Measurements from ENCODE around the gene TMEM119. TPM values are rescaled to one million over a fixed set of nuclear protein-coding genes. Genes with fewer than 3 reads are reported as not detected.

The TMEM119 gene
- total RNA-seq, 1 experiment from 2014 or later: not detected

DNA sequence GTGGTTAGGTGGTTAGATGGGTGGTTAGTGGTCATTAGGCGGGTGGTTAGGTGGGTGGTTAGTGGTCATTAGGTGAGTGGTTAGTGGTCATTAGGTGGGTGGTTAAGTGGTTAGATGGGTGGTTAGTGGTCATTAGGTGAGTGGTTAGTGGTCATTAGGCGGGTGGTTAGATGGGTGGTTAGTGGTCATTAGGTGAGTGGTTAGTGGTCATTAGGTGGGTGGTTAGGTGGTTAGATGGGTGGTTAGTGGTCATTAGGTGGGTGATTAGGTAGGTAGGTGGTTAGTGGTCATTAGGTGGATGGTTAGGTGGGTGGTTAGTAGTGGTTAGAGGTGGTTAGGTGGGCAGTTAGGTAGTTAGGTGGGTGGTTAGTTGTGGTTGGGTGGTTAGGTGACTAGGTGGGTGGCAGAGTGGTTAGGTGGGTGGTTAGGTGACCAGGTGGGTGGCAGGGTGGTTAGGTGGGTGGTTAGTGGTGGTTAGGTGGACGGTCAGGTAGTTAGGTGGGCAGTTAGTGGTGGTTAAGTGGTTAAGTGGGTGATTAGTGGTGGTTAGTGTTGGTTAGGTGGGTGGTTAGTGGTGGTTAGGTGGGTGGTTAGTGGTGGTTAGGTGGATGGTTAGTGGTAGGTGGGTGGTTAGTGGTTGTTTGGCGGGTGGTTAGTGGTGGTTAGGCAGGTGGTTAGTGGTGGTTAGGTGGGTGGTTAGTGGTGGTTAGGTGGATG is 8.0 kb upstream of the TMEM119 start:
- ChIA-PET POLR2A (ENCODE audit: low non-redundant PET) (no interaction called here), CTCF (no interaction called here)
- Histone ChIP-seq H3K36me3 (ENCODE audit: insufficient read depth, low read length, poor library complexity, severe bottlenecking) (no peaks in the 10 kb centered on the region), H3K4me1 (ENCODE audit: insufficient read depth, low read length, poor library complexity, severe bottlenecking) (peaks cover 7% of the 10 kb centered on the region), H3K9me3 (ENCODE audit: low read depth, low read length, poor library complexity, severe bottlenecking) (no peaks in the 10 kb centered on the region), H3K27me3 (replicated peaks; ENCODE audit: insufficient read depth, low read depth, low read length, poor library complexity) (no peaks in the 10 kb centered on the region), H3K4me3 (ENCODE audit: low read depth, low read length, poor library complexity, severe bottlenecking) (no peak overlapping the region), H3K27ac (ENCODE audit: low read depth, low read length, poor library complexity, severe bottlenecking) (no peak overlapping the region)
- intact Hi-C loops (cut with micrococcal nuclease; ENCODE audit: unreplicated experiment): no loop called here
- no peak for DNase-seq (ENCODE audit: low spot score)
- BruUV-seq (replicated peaks): no TSS peak
- no peak for TF ChIP-seq EZH2 (IDR thresholded peaks at IDR 0.05; ENCODE audit: borderline replicate concordance, low read depth, low read length, poor library complexity, severe bottlenecking)
- TF ChIP-seq, protein P1, sequence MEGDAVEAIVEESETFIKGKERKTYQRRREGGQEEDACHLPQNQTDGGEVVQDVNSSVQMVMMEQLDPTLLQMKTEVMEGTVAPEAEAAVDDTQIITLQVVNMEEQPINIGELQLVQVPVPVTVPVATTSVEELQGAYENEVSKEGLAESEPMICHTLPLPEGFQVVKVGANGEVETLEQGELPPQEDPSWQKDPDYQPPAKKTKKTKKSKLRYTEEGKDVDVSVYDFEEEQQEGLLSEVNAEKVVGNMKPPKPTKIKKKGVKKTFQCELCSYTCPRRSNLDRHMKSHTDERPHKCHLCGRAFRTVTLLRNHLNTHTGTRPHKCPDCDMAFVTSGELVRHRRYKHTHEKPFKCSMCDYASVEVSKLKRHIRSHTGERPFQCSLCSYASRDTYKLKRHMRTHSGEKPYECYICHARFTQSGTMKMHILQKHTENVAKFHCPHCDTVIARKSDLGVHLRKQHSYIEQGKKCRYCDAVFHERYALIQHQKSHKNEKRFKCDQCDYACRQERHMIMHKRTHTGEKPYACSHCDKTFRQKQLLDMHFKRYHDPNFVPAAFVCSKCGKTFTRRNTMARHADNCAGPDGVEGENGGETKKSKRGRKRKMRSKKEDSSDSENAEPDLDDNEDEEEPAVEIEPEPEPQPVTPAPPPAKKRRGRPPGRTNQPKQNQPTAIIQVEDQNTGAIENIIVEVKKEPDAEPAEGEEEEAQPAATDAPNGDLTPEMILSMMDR (conservative IDR thresholded peaks at IDR 0.05; ENCODE audit: low read depth, low read length): no peak

DNA sequence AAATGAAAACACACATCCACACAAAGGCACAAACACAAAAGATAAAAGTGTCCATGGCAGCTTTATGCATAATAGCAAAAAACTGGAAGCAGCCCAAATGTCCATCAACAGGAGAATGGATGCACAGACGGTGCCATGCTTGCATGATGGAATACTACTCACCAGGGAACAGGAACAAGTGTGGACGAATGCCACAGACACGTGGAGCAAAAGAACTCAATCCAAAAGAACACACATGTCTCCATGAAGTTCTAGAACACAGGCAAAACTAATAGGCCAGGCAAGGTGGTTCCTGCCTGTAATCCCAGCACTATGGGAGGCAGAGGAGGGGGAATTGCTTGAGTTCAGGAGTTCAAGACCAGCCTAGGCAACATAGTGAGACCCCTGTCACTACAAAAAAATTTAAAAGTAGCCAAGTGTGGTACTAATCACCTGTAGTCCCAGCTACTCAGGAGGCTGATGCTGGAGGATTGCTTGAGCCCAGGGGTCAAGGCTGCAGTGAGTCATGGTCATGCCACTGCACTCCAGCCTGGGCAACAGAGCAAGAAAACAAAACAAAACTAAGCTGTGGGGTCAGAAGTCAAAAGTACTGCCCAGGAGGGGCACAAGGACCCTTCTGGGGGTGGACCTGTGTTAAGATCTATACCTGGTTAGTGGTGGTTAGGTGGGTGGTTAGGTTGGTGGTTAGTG is 7.3 kb upstream of the TMEM119 start:
- Histone ChIP-seq H3K27me3 (replicated peaks; ENCODE audit: insufficient read depth, low read depth, low read length, poor library complexity) (no peaks in the 10 kb centered on the region), H3K36me3 (ENCODE audit: insufficient read depth, low read length, poor library complexity, severe bottlenecking) (no peaks in the 10 kb centered on the region), H3K9me3 (ENCODE audit: low read depth, low read length, poor library complexity, severe bottlenecking) (no peaks in the 10 kb centered on the region), H3K27ac (ENCODE audit: low read depth, low read length, poor library complexity, severe bottlenecking) (no peak overlapping the region), H3K4me1 (ENCODE audit: insufficient read depth, low read length, poor library complexity, severe bottlenecking) (peaks cover 7% of the 10 kb centered on the region), H3K4me3 (ENCODE audit: low read depth, low read length, poor library complexity, severe bottlenecking) (no peak overlapping the region)
- TF ChIP-seq EZH2 (IDR thresholded peaks at IDR 0.05; ENCODE audit: borderline replicate concordance, low read depth, low read length, poor library complexity, severe bottlenecking): no peak
- TF ChIP-seq, protein P1 (conservative IDR thresholded peaks at IDR 0.05; ENCODE audit: low read depth, low read length): no peak
- no TSS peak for BruUV-seq (replicated peaks)
- intact Hi-C loops (cut with micrococcal nuclease; ENCODE audit: unreplicated experiment): no loop called here
- CTCF ChIA-PET: no interaction called here
- no peak for DNase-seq (ENCODE audit: low spot score)
- POLR2A ChIA-PET (ENCODE audit: low non-redundant PET): no interaction called here

DNA sequence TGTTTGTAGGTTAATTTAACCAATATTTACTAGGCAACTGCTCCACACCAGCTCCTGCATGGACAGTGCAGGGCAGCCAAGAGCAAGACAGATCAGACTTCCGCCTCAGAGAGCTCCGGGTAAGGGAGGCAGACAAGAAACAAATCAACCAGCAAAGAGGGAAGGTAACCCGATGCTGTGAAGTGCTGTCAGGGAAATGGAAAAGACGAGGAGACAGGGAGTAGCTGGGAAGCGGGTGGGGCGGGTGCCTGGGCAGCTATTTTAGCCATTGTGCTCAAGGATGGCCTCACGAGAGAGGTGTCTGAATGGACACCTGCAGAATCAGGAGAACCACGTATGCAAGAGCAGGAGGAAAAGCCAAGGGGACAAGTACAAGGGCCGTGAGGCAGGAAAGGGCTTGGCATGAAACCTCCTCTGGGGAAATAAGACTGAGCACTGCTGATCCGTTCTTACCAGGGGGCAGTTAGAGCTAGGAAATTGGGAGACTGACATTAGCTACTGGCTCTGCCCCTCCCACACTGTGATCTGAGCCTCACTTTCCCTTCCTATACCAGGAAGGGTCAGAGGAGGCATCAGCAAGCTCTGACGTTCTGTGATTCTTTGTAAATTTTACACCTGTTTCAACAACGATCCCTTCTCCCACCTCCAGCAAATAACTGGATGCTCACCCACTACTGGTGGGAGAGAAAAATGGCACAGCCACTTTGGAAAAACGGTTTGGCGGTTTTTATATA is 6.5 kb upstream of the TMEM119 start:
- Histone ChIP-seq H3K4me1 (ENCODE audit: insufficient read depth, low read length, poor library complexity, severe bottlenecking) (peaks cover under 1% of the 10 kb centered on the region), H3K36me3 (ENCODE audit: insufficient read depth, low read length, poor library complexity, severe bottlenecking) (no peaks in the 10 kb centered on the region), H3K27me3 (replicated peaks; ENCODE audit: insufficient read depth, low read depth, low read length, poor library complexity) (no peaks in the 10 kb centered on the region), H3K27ac (ENCODE audit: low read depth, low read length, poor library complexity, severe bottlenecking) (no peak overlapping the region), H3K9me3 (ENCODE audit: low read depth, low read length, poor library complexity, severe bottlenecking) (no peaks in the 10 kb centered on the region), H3K4me3 (ENCODE audit: low read depth, low read length, poor library complexity, severe bottlenecking) (no peak overlapping the region)
- DNase-seq (ENCODE audit: low spot score): no peak
- POLR2A ChIA-PET (ENCODE audit: low non-redundant PET): no interaction called here
- BruUV-seq (replicated peaks): no TSS peak
- TF ChIP-seq, protein P1 (conservative IDR thresholded peaks at IDR 0.05; ENCODE audit: low read depth, low read length): no peak
- TF ChIP-seq EZH2 (IDR thresholded peaks at IDR 0.05; ENCODE audit: borderline replicate concordance, low read depth, low read length, poor library complexity, severe bottlenecking): no peak
- intact Hi-C loops (cut with micrococcal nuclease; ENCODE audit: unreplicated experiment): no loop called here
- CTCF ChIA-PET: no interaction called here
